Embryonic facial prominence (tissue), 1 donor: ENCODE data around the gene NME8.

ENCODE experiments used
- DNase-seq: peaks from one replicate; pipeline ENCODE4 v3.0.0-alpha.2; 2016; ENCODE audit errors: extremely low spot score

NME8 gene

DNA sequence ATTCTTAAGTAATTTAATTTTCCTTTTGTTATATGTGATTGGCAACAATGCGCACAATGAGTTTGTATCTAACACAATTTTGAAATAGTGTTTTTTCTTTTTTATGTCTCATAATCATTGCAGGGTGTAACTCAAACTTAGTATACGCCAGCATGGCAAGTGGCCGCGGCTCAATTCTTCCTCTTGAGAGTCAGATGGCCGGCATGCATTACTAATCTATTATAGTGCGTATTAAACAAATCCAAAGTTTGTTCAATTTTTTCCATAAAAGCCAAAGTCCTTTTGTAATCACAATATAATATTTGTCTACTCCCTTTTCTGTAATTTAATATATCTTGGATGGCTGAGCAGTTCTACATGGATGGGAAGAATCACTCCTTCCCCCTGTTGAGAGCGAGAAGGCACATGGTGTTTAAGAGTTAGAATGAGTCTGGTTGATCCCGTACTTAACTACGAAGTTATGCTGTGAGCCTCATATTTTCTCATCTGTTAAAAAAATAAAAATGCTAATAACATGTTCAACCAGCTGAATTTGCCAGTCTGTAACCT lies 84.7 kb downstream of the NME8 start:
- DNase-seq = no peak

DNA sequence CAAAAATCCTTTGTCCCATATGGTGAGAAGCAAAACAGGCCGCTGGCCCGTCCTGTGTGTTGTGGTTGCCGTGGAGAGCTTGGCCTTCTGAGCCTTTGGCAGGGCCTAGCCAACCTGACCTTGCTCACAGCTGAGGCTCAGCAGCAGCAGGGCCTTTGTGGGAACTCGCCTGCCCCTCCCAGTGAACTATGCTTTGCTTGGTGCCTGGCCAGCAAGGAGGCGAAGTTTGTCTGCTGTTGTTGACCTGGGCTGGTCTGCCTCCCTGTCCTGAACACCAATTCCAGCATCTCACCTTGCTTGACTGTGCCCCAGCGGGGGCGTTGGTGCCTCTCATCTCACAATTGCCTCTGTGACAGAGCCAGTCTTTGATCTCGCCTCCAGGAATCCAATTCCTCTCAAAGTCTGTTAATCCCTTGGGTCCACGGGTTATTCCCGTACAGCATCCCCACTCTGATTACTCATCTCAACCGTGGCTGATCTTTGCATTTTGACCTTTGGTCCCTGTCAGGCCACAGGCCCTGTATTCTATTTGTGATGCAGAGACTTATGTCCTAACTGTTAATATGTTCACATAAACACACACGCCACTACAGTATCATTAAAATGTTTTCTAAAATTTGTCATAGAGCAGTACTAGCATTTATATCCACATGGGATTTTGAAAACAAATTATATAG lies 94.7 kb downstream of the NME8 start:
- no peak for DNase-seq

DNA sequence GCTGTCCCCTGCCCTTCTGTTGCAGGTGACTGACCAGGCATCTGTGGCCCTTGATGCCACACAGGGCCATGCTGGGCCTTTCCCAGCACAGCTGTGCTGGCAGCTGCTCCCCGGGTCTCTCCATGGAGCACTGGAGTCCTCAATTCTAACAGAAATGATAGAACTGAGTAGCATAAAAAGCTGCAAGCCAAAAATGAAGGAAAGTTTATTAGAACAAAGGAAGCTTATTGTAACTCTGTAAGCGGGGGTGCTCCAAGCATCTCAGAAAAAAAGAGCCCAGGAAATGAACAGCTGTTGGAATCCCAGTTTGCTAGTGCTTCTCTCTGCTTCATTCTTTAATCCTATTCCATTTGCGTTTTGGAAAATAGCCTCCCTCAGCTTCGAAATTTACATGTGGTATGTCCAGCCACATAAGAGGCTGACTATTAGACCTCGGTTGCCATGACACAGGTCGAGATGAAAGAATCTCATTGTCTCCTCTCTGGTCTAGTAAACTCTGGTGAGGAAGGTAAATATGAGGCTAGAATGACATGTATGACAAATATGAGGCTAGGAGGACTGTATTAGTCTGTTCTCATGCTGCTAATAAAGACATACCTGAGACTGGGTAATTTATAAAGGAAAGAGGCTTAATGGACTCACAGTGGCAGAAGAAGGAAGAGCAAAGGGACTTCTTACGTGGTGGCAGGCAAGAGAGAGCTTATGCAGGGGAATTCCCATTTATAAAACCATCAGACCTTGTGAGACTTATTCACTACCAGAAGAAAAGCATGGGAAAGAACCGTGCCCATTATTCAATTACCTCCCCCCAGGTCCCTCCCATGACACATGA lies 95.7 kb downstream of the NME8 start:
- DNase-seq = no peak

DNA sequence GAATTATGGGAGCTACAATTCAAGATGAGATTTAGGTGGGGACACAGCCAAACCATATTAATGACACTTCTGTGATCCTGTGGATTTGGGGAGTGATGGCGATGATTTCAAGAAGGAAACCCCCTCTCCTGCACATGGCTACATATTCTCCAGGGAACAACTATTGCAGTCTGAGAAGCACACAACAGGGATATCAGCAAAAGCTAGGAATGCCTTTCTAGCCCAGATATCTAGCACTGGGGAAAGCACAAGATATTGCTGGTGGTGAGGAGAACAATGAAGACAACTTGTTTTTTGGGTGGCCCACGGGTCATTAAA lies 96.3 kb downstream of the NME8 start:
- DNase-seq = no peak

DNA sequence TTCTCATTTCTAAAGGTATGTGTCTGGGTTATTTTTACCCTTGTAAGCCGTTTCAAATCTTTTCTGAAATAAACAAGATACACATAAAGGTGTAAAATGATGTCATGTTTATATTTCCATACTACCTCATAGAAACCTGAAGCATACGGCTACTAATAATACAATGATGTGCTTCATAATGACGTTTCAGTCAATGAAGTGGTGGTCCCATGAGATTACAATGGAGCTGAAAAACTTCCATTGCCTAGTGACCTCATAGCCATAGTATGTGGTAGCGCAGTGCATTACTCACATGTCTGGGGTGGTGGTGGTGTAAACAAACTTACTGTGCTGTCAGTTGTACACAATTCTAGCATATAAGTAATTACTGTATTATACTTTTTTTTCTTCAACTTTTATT lies 96.9 kb downstream of the NME8 start:
- DNase-seq = no peak

DNA sequence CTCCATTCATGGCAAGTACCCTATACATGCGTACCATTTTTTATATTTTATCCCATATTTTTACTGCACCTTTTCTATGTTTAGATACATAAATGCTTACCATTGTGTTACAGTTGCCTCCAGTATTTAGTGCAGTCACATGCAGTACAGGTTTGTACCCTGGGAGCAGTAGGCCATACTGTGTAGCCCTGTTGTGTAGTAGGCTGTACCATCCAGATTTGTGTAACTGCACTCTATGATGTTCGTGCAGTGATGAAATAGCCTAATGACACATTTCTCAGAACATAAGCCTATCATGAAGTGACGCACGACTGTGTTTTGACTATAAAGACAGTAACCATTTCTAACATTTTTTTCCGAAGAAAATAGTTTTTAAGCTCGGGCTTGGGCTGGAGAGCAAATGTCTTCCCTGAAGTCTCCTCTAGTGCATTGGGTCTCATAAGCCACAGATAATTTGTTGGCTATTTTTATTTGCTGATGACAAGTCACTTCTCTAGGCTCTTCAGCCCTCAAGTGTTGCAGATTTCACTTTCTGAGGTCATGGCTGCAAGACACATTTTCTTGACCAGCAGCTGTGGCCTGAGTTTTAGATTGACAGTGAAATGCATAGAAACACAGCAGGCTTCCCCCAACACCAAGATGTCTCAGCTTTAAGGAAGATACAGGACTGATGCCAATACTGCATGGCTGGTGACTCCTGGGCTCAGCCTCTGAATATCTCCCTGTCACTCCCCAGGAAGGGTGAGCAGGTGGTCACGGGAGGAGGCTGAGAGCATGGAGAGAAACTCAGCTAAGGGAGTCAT lies 98.9 kb downstream of the NME8 start:
- DNase-seq = no peak

DNA sequence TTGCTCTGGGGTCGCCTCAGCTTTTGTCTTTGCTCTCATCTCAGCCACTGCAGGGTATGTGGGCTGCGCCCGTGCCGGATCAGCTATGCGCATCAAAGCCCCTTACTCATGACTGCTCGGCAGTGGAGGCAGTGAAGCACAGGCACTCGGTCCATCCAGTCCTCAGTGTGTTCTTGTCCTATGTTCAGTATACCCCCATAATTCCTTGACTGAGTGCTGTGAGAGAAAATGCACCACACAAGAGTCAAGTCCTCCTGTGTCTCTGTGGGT lies 99.5 kb downstream of the NME8 start:
- DNase-seq = no peak
